Transverse colon (tissue), 4 donors: ENCODE measurements around the gene KCNK17. TPM values are rescaled to one million over a fixed set of nuclear protein-coding genes. Genes with fewer than 3 reads are reported as not detected.

Experiments
- DNase-seq: peaks from one replicate; pipeline ENCODE4 v3.0.0-alpha.2; 2019
- H3K27ac ChIP-seq, 4 donors: fragments of 200-600 bp; sonication (generic); 2 replicates each; pipeline ENCODE4 v1.5.1; 2016 to 2018; ENCODE audit warnings: inconsistent platforms in 4 of 4
- H3K27me3 ChIP-seq: fragments of 200-600 bp; sonication (generic); 2 replicates; pipeline ENCODE4 v1.5.1; 2017; ENCODE audit warnings: inconsistent platforms
- H3K36me3 ChIP-seq, 4 donors: fragments of 200-600 bp; sonication (generic); 2 replicates each; pipeline ENCODE4 v1.5.1; 2017 to 2019; ENCODE audit warnings: inconsistent platforms in 4 of 4
- H3K4me1 ChIP-seq, 4 donors: fragments of 200-600 bp; sonication (generic); 2 replicates each; pipeline ENCODE4 v1.5.1; 2017 to 2020; ENCODE audit warnings: inconsistent platforms in 4 of 4
- H3K4me3 ChIP-seq, 4 donors: fragments of 200-600 bp; sonication (generic); 1 replicate in 1 of 4; 2 replicates in 3 of 4; pipeline versions ENCODE4 v1.5.1 to v1.6.1; 2017 to 2019; ENCODE audit warnings: inconsistent platforms in 4 of 4
- H3K9me3 ChIP-seq, 2 donors: fragments of 200-600 bp; sonication (generic); 2 replicates each; pipeline ENCODE4 v1.5.1; 2017 to 2019; ENCODE audit warnings: inconsistent platforms in 2 of 2
- EP300 ChIP-seq: sonication (generic); formaldehyde crosslinking; IDR thresholded peaks from one replicate; pipeline ENCODE4 v1.6.1; 2017; ENCODE audit warnings: antibody characterized with exemption, low read depth
- POLR2A ChIP-seq: fragments of 450-650 bp; IDR thresholded peaks from one replicate; pipeline ENCODE4 v1.6.1; 2016; ENCODE audit warnings: antibody characterized with exemption, mild to moderate bottlenecking, moderate library complexity
- POLR2AphosphoS5 ChIP-seq, 3 donors: sonication (generic); formaldehyde crosslinking; IDR thresholded peaks; one replicate each; pipeline ENCODE4 v1.6.1; 2016; ENCODE audit warnings: antibody characterized with exemption in 3 of 3
- whole genome bisulfite sequencing, 2 donors: methylation state at CpG; one replicate each; pipeline ENCODE4 v1.1.5; 2018; ENCODE audit warnings: low coverage in 1 of 2; 5-methylcytosine and 5-hydroxymethylcytosine counted together
- in situ Hi-C, 4 donors: fragments of 200-750 bp; cut with MboI; loops; one replicate each; pipeline versions ENCODE4 v1.15.0 to v1.15.1; 2017; ENCODE audit warnings: low sequenced_read_pairs in 3 of 4, low pct_ligation_motif_present in 1 of 4, low pct_unique_long_range_greater_than_20kb in 1 of 4
- intact Hi-C: fragments of 100-400 bp; cut with DNase I; formaldehyde crosslinking; loops from one replicate; pipeline ENCODE4 v1.15.1; 2023; ENCODE audit warnings: low total_unique reads
- total RNA-seq, 4 donors: library from RNA; depleted of rRNA; stranded (reverse); fragments of >200 nt; gene quantifications; one replicate each; pipeline ENCODE4 v1.1.0, GENCODE V29; 2016
- TF ChIP-seq, protein P1 (sequence below), 5 experiments: fragments of 200-600 bp in 3 of 5; fragments of 450-650 bp in 2 of 5; sonication (generic) in 3 of 5; IDR thresholded peaks; 1 replicate in 2 of 5; 2 replicates in 3 of 5; pipeline ENCODE4 v1.5.1; 2016 to 2017; ENCODE audit warnings: antibody characterized with exemption in 5 of 5, inconsistent platforms in 3 of 5, mild to moderate bottlenecking in 2 of 5, moderate library complexity in 1 of 5

The KCNK17 gene
- total RNA-seq, 4 donors from 2014 or later: 0.96 TPM; not detected in 3

DNA sequence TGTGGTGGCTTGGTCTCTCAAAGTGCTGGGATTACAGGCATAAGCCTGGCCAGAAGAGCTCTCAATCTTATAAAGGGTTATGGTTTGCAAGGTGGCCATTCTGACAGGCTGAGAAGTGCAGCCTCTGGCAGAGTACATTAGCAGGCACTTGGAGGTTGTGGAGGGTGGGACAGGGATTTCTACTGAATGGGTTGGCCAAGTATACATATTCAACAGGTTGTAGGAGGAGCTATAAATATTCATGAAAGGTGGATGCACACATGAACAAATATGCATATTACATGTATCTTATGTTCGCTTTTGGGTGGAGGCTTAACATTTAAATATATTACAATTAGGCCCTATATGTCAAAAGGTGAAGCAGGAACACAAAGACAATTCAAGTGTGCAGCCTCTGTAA, 64.9 kb downstream of the KCNK17 start:
- TF ChIP-seq POLR2AphosphoS5 (IDR thresholded peaks at IDR 0.05) (no peak), POLR2A (no peak), EP300 (no peak)
- TF ChIP-seq, protein P1, sequence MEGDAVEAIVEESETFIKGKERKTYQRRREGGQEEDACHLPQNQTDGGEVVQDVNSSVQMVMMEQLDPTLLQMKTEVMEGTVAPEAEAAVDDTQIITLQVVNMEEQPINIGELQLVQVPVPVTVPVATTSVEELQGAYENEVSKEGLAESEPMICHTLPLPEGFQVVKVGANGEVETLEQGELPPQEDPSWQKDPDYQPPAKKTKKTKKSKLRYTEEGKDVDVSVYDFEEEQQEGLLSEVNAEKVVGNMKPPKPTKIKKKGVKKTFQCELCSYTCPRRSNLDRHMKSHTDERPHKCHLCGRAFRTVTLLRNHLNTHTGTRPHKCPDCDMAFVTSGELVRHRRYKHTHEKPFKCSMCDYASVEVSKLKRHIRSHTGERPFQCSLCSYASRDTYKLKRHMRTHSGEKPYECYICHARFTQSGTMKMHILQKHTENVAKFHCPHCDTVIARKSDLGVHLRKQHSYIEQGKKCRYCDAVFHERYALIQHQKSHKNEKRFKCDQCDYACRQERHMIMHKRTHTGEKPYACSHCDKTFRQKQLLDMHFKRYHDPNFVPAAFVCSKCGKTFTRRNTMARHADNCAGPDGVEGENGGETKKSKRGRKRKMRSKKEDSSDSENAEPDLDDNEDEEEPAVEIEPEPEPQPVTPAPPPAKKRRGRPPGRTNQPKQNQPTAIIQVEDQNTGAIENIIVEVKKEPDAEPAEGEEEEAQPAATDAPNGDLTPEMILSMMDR (IDR thresholded peaks at IDR 0.05): no peak
- Histone ChIP-seq H3K27me3 (no peaks in the 10 kb centered on the region), H3K4me1 (peaks cover 0 to 3% (median 0%) of the 10 kb centered on the region in 4 donors), H3K36me3 (no peaks in the 10 kb centered on the region), H3K9me3 (no peaks in the 10 kb centered on the region), H3K4me3 (no peak overlapping the region), H3K27ac (no peak overlapping the region)
- intact Hi-C loops (no loop called here), in situ Hi-C loops (no loop called here)
- WGBS, 2 donors: 85 to 100% methylated on average over 1 of the region's 1 CpG
- no peak for DNase-seq

Other genes with a start within 250 kb of the KCNK17 start
- gene SAYSD1, start 199.2 kb downstream of the KCNK17 start, total RNA-seq: 10 to 100 TPM in 3 of 4 donors, 1 to 10 TPM in 1; 2.2 to 30.7 (median 21.1) TPM
- 10 to 100 TPM in 3 of 4 donors, 1 to 10 TPM in 1; 9.6 to 86.0 (median 64.5) TPM for gene KCNK5, start 84.9 kb downstream of the KCNK17 start, total RNA-seq
- not detected for gene KCNK16, start 8.3 kb upstream of the KCNK17 start, total RNA-seq